ENCODE measurements around the gene DAZL.

The DAZL gene

GRCh38 chr3:16589867-16590624 is 15.2 kb downstream of the DAZL start:
- DNase-seq, result no peak

GRCh38 chr3:16589120-16589519 is 16.1 kb downstream of the DAZL start:
- DNase-seq, result no peak

- no peak for DNase-seq
Observed at GRCh38 chr3:16587681-16588060, 17.6 kb downstream of the DAZL start.

GRCh38 chr3:16587047-16587680 is 18.1 kb downstream of the DAZL start:
- DNase-seq, result no peak

GRCh38 chr3:16584880-16585279 is 20.3 kb downstream of the DAZL start:
- DNase-seq, result no peak

GRCh38 chr3:16583551-16583950 is 21.7 kb downstream of the DAZL start:
- no peak for DNase-seq

- DNase-seq, result no peak
Observed at GRCh38 chr3:16570113-16570512, 35.1 kb downstream of the DAZL start.

GRCh38 chr3:16568532-16568931 is 36.7 kb downstream of the DAZL start:
- DNase-seq, result no peak

- DNase-seq, result no peak
Observed at GRCh38 chr3:16568115-16568514, 37.1 kb downstream of the DAZL start.

- DNase-seq, result no peak
Observed at GRCh38 chr3:16559653-16560365, 45.4 kb downstream of the DAZL start.

- DNase-seq, result no peak
Observed at GRCh38 chr3:16554126-16554525, 51.1 kb downstream of the DAZL start.

GRCh38 chr3:16552757-16553156 is 52.5 kb downstream of the DAZL start:
- DNase-seq, result no peak

- DNase-seq, result no peak
Observed at GRCh38 chr3:16551342-16551976, 53.8 kb downstream of the DAZL start.

- peak; percentile 53 for DNase-seq
Observed at GRCh38 chr3:16550676-16551341, 54.4 kb downstream of the DAZL start.

- no peak for DNase-seq
Observed at GRCh38 chr3:16550305-16550675, 54.9 kb downstream of the DAZL start.

- DNase-seq, result no peak
Observed at GRCh38 chr3:16548721-16549120, 56.5 kb downstream of the DAZL start.

- DNase-seq, result no peak
Observed at GRCh38 chr3:16547561-16548357, 57.5 kb downstream of the DAZL start.

- no peak for DNase-seq
Observed at GRCh38 chr3:16546186-16547010, 58.8 kb downstream of the DAZL start.

GRCh38 chr3:16545413-16546185 is 59.6 kb downstream of the DAZL start:
- DNase-seq, result no peak

- DNase-seq, result no peak
Observed at GRCh38 chr3:16543242-16543864, 61.9 kb downstream of the DAZL start.

Data from NCI-H1105 treated with DMSO at 0.1 percent for 48 hours (cell line).